NCI-H82 treated with DMSO at 0.1 percent for 48 hours (cell line): ENCODE results near the gene PXYLP1.

Source experiments
- DNase-seq: peaks from one replicate; lab custom pipeline; 2025; ENCODE audit not compliant: unreplicated experiment; lab: John Stamatoyannopoulos, UW

PXYLP1 gene

GRCh38 chr3:141342386-141342785, 110.8 kb downstream of the PXYLP1 start:
- DNase-seq, result no peak

GRCh38 chr3:141343077-141343476, 111.5 kb downstream of the PXYLP1 start:
- DNase-seq, result no peak

DNA sequence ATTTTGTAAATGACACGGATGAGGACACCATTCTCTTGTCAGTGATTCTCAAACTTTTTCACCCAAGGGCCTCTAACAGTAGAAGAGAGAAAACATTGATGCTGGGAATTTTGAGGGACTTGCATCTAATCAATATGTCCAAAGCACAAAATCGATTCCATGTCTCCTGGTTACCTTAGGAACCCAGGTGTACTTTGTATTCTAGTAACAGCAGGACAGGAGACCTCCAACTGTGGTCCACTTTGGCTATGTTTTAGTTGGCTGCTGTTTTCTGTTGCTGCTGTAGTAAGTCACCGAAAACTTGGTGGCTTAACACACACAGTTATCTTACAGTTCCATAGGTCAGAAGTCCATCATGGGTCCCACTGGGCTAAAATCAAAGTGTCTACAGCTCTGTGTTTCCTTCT, 112.2 kb downstream of the PXYLP1 start:
- DNase-seq, result no peak
